Activated T-cell treated with anti-CD3 and anti-CD28 coated beads, Interleukin-2, amount 50 U/mL, for 72 hours (primary cell): ENCODE data around the gene CBLB. TPM values are rescaled to one million over a fixed set of nuclear protein-coding genes. Genes with fewer than 3 reads are reported as not detected.

Experiments used
- ATAC-seq, 2 donors: fragments of 150-1000 bp; cut with Tn5 transposase; replicated peaks in 1 of 2; 2 replicates each; pipeline ENCODE4 v1.10.0; 2021; ENCODE audit warnings: moderate library complexity in 2 of 2, mild to moderate bottlenecking in 1 of 2
- DNase-seq, 2 donors: peaks; one replicate each; pipeline ENCODE4 v3.0.0; 2021 to 2022; ENCODE audit warnings: mixed read lengths in 1 of 2
- H3K27ac Mint-ChIP-seq: one replicate; pipeline ENCODE4 v1.8.0; 2022; ENCODE audit warnings: mild to moderate bottlenecking, moderate library complexity, mixed read lengths
- H3K27me3 Mint-ChIP-seq: one replicate; pipeline ENCODE4 v1.8.0; 2022; ENCODE audit warnings: low read depth, mixed read lengths
- H3K36me3 Mint-ChIP-seq, 2 donors: one replicate each; pipeline ENCODE4 v1.8.0; 2022; ENCODE audit warnings: mixed read lengths in 2 of 2, mild to moderate bottlenecking in 1 of 2; ENCODE audit not compliant: insufficient read depth in 2 of 2
- H3K4me1 Mint-ChIP-seq: one replicate; pipeline ENCODE4 v1.8.0; 2022; ENCODE audit warnings: low read depth, mixed read lengths
- H3K4me3 Mint-ChIP-seq, 2 donors: one replicate each; pipeline ENCODE4 v1.8.0; 2022; ENCODE audit warnings: mild to moderate bottlenecking in 2 of 2, mixed read lengths in 2 of 2, moderate library complexity in 2 of 2
- H3K9me3 Mint-ChIP-seq, 2 donors: one replicate each; pipeline ENCODE4 v1.8.0; 2022; ENCODE audit warnings: mixed read lengths in 2 of 2
- total RNA-seq, 2 donors: library from RNA; stranded (reverse); gene quantifications; one replicate each; pipeline ENCODE4 v1.2.3, GENCODE V29; 2022

CBLB gene
- total RNA-seq, 2 donors from 2014 or later = 159 to 191 TPM

DNA sequence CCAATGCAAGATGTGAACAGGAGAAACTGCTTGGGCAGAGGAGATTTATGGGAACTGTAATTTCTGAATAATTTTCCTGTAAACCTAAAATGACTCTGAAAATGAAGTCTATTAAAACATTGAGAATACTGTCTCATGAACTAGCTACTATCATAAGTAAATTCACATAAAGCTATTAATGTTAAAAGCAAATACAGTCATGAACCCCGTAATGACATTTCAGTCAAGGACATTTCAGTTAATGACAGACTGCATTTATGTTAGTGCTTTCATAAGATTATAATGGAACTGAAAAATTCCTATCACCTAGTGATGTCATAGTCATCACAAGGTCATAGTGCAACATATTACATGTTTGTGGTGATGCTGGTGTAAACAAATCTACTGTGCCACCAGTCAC, 17.2 kb downstream of the CBLB start:
- ATAC-seq = no peak
- H3K9me3 Mint-ChIP-seq = no peaks in the 10 kb centered on the region
- no peak overlapping the region for H3K27ac Mint-ChIP-seq
- H3K36me3 Mint-ChIP-seq = peaks cover 20 to 43% of the 10 kb centered on the region in 2 donors
- DNase-seq = no peak
- H3K4me1 Mint-ChIP-seq = peaks cover 74% of the 10 kb centered on the region
- H3K4me3 Mint-ChIP-seq = no peak overlapping the region
- no peaks in the 10 kb centered on the region for H3K27me3 Mint-ChIP-seq

DNA sequence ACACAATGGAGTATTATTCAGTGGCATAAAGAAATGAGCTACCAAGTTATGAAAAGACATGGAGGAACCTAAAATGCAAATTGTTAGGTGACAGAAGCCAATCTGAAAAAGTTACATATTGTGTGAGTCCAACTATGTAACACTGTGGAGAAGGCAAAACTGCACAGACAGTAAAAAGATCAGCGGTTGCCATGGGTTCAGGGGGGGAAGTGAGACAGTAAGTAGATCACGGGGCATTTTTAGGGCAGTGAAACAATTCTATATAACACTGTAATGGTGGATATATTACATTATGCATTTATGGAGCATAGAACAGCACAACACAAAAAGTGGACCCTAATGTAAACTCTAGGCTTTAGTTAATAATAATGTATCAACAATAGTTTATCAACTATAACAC, 17.6 kb downstream of the CBLB start:
- peaks cover 20 to 43% of the 10 kb centered on the region in 2 donors for H3K36me3 Mint-ChIP-seq
- no peaks in the 10 kb centered on the region for H3K9me3 Mint-ChIP-seq
- peaks cover 74% of the 10 kb centered on the region for H3K4me1 Mint-ChIP-seq
- peak overlapping the region; percentile 14 for H3K27ac Mint-ChIP-seq
- DNase-seq (no peak), ATAC-seq (no peak)
- H3K4me3 Mint-ChIP-seq = peak overlapping the region in 1 of 2 donors; percentile 19
- no peaks in the 10 kb centered on the region for H3K27me3 Mint-ChIP-seq

DNA sequence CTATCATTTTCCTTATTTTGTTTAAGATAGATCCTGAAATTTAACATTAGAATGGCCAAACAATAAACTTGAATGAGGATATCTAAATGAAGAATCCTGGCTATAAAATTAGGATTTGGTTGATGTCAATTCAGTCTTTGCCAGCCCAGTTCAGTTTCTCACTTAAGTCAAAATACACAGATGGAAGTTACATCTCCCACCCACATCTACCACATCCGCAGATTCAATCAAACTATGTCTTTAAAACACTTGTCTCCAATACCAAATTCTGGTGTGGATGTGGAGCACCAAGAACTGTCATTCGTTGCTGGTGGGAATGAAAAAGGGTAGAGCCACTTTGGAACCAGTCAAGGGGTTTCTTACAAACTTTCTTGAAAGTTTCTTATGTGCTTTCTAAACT, 18.2 kb downstream of the CBLB start:
- Mint-ChIP-seq H3K27ac (peak overlapping the region; percentile 14), H3K4me1 (peaks cover 71% of the 10 kb centered on the region), H3K4me3 (peak overlapping the region in 1 of 2 donors; percentile 19), H3K27me3 (no peaks in the 10 kb centered on the region), H3K9me3 (no peaks in the 10 kb centered on the region), H3K36me3 (peaks cover 20 to 40% of the 10 kb centered on the region in 2 donors)
- no peak for ATAC-seq
- no peak for DNase-seq

DNA sequence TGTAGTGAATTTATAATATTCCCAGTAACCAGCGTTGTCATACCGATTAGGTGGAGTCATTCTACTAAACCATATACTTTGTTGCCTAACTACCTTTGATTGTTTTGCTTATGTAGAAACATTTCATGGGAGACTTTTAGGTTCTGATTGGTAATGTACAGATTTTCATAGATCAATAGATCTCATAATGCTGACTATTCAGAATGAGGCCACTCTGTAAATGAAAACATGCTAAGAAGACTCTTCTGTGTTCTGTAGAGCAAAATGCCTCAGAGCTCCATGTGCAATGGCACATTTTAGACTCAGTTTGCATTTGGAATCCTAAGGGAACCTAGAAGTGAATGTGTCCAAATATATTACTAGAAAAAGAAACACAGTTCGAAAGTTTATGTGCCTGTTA, 20.0 kb downstream of the CBLB start:
- peak overlapping the region; percentile 66 for H3K27ac Mint-ChIP-seq
- no peak for DNase-seq
- peaks cover 72% of the 10 kb centered on the region for H3K4me1 Mint-ChIP-seq
- H3K36me3 Mint-ChIP-seq = peaks cover 14 to 38% of the 10 kb centered on the region in 2 donors
- H3K27me3 Mint-ChIP-seq = no peaks in the 10 kb centered on the region
- H3K9me3 Mint-ChIP-seq = no peaks in the 10 kb centered on the region
- peak; percentile 20 to 35 for ATAC-seq
- H3K4me3 Mint-ChIP-seq = peak overlapping the region; percentile 35 to 48

DNA sequence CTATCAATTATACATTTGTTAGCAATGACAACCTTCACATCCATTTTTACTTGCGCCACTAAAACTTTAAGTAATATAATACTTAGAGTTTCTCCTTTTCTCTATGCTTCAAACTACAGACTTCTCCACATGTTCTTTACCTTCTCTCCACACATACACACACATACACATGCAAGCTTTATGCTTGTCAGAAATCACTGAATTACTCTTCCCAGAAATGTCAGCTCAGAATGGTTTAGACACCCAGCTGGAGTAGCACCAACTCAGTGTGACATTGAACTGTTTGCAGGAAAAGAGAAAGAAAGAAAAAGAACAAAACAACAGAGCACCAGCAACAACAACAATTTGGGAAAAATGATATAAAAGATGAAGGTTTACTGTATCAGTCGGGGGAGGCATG, 20.9 kb downstream of the CBLB start:
- ATAC-seq (peak; percentile 37 to 46), DNase-seq (no peak)
- Mint-ChIP-seq H3K9me3 (no peaks in the 10 kb centered on the region), H3K27ac (peak overlapping the region; percentile 66), H3K27me3 (no peaks in the 10 kb centered on the region), H3K36me3 (peaks cover 11 to 31% of the 10 kb centered on the region in 2 donors), H3K4me3 (peak overlapping the region; percentile 7 to 48), H3K4me1 (peaks cover 65% of the 10 kb centered on the region)

DNA sequence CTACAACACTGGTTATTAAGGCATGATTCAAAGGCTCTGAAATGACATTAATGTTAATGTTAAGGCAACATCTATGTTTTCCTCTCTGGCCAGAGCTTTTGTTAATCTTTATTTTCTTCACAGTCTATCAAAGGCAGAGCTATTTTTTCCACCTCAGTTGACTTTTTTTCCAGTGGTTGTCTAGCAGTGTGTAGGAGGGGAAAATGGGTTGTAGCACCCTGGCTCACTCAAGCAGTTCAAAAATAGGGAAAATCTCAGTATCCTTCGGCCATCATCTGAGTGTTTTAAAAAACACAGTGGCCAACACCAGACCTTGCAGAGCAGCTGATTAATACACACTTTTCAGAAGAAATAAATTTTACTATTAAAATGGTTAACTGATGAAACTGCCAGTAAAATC, 21.4 kb downstream of the CBLB start:
- ATAC-seq (peak; percentile 59 to 60), DNase-seq (no peak)
- Mint-ChIP-seq H3K4me3 (peak overlapping the region; percentile 42 to 82), H3K36me3 (peaks cover 12 to 33% of the 10 kb centered on the region in 2 donors), H3K27me3 (no peaks in the 10 kb centered on the region), H3K4me1 (peaks cover 63% of the 10 kb centered on the region), H3K9me3 (no peaks in the 10 kb centered on the region), H3K27ac (peak overlapping the region; percentile 66)

DNA sequence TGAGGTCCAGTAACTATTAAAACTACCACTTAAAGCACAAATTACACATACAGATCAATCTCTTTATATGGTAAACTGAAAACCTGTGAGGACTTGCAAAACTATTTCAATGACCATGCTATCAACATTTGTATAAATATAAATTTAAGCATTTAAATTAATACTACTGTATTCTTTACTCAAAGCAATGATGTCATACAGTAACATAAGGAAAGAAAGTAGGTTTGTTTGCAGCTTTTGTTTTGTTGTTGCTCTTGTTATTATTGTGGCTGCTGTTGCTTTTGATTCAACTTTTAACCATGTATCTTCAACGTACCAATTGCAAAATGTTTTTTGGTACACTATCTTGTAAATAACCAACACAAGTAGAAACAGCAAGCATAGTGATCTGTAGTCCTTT, 22.0 kb downstream of the CBLB start:
- no peak for DNase-seq
- ATAC-seq = no peak
- Mint-ChIP-seq H3K27me3 (no peaks in the 10 kb centered on the region), H3K36me3 (peaks cover 12 to 37% of the 10 kb centered on the region in 2 donors), H3K4me3 (peak overlapping the region in 1 of 2 donors; percentile 82), H3K4me1 (peaks cover 67% of the 10 kb centered on the region), H3K27ac (peak overlapping the region; percentile 66), H3K9me3 (no peaks in the 10 kb centered on the region)

DNA sequence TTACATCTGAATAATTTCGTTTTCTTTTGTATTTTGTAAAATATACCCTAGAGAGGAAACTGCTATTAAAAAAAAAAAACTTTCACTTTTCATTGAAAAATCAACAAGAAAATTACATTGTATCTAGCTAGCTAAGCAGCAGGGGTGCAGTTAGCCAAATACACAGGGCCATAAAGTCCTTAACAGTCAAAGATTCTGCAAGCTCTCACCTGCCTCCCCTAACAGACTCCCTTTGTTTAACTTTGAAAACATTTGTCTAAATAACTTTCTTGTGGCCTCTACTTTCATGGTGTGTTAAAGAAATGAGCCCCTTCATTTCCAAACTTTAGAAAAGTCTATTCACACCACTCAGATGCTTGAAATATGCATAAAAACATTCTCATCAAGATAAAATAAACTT, 23.3 kb downstream of the CBLB start:
- ATAC-seq = no peak
- peak overlapping the region in 1 of 2 donors; percentile 46 for H3K4me3 Mint-ChIP-seq

DNA sequence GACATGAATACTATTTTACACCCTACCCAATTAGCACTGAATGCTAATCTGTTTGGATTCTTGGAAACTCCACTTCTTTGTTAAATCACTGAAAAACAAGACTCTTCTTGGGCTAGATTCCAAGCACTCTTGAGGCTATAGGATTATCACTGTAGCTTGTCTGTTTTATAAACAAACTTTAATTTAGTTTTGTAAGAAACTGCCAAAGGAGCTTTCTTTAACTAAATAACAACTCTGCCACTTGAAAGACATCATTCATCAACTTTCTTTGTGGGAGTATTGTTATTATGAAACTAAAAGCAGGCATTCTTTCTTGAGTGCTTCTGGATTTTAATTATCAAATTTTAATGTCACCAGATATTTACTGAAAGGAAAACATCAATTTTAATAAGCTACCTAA, 24.1 kb downstream of the CBLB start:
- no peak for DNase-seq
- Mint-ChIP-seq H3K4me3 (no peak overlapping the region), H3K36me3 (peaks cover 6 to 37% of the 10 kb centered on the region in 2 donors), H3K27ac (no peak overlapping the region), H3K27me3 (no peaks in the 10 kb centered on the region), H3K4me1 (peaks cover 64% of the 10 kb centered on the region), H3K9me3 (no peaks in the 10 kb centered on the region)
- no peak for ATAC-seq

More for the DNA sequence above, 23.3 kb downstream of the CBLB start:
- Mint-ChIP-seq H3K36me3 (peaks cover 6 to 33% of the 10 kb centered on the region in 2 donors), H3K27ac (peak overlapping the region; percentile 82), H3K27me3 (no peaks in the 10 kb centered on the region), H3K9me3 (no peaks in the 10 kb centered on the region), H3K4me1 (peaks cover 60% of the 10 kb centered on the region)
- DNase-seq = no peak

DNA sequence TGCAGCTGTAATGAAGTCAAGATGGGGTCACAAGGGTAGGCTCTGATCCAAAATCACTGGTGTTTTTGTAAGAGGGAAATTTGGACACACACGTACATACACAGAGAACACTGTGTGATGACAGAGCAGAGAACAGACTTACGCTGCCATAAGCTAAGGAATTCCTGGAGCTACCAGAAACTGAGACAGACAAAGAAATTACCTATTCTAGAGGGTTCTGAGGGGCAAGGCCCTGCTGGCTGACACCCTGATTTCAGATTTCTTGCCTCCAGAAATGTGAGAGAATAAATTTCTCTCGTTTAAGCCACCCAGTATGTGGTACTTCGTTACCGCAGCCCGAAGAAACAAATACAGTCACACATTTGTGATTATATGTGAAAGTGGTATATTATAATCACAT, 24.8 kb downstream of the CBLB start:
- Mint-ChIP-seq H3K4me1 (peaks cover 64% of the 10 kb centered on the region), H3K36me3 (peaks cover 6 to 34% of the 10 kb centered on the region in 2 donors), H3K9me3 (no peaks in the 10 kb centered on the region), H3K4me3 (no peak overlapping the region), H3K27me3 (no peaks in the 10 kb centered on the region), H3K27ac (peak overlapping the region; percentile 79)
- DNase-seq (no peak), ATAC-seq (no peak)

DNA sequence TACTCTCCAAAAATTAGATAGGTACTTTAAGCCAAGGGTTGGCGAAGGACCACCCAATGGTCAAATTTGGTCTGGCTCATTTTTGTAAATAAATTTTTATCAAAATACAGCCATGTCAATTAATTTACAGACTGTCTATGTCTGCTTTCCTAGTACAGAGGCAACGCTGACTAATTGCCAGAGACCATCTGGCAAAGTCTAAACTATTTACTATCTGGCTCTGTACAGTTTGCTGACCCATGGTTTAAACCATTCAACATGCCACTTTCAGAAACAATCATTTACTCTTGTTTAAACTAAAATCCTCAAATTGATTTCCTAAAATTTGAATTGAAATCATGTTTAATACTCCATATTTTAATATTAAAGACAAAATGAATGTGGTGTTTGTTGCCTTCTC, 25.9 kb downstream of the CBLB start:
- peaks cover 64% of the 10 kb centered on the region for H3K4me1 Mint-ChIP-seq
- H3K9me3 Mint-ChIP-seq = no peaks in the 10 kb centered on the region
- no peak overlapping the region for H3K4me3 Mint-ChIP-seq

DNA sequence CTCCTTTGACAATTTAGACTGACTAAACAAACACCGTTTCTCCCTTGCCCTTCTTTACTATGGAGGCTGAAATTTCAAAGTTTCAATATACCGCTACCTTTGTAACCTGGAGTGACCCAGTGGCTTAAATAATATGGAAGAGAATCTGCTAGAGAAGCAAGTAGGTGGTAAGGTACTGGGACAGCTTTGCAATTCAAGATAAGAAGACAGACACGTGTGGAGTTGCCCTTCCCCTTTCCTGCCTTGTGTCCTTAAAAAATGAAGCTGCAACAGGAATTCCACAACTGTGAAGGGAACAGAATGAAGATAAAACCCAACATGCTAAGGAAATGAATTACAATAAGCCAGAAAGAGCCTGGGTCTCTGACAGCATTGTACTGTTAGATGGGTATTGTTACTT, 26.4 kb downstream of the CBLB start:
- Mint-ChIP-seq H3K4me1 (peaks cover 64% of the 10 kb centered on the region), H3K36me3 (peaks cover 12 to 38% of the 10 kb centered on the region in 2 donors)
- ATAC-seq = no peak

More for the DNA sequence above, 25.9 kb downstream of the CBLB start:
- Mint-ChIP-seq H3K27me3 (no peaks in the 10 kb centered on the region), H3K27ac (no peak overlapping the region), H3K36me3 (peaks cover 12 to 36% of the 10 kb centered on the region in 2 donors)
- ATAC-seq (no peak), DNase-seq (no peak)

DNA sequence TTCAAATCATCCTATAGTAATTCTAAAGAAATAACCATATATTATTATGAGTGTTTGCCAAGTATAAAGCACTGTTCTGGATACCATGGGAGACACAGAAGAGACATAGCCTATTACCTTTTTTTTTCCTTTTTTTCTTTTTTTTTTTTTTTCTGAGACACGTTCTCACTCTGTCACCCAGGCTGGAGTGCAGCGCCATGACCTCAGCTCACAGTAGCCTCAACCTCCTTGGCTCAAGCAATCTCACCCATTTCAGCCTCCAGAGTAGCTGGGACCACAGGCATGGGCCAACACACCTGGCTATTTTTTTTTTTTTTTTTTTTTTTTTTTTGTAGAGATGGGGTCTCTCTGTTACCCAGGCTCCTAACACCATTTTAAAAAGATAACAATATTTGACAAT, 30.9 kb downstream of the CBLB start:
- peak overlapping the region in 1 of 2 donors; percentile 2 for H3K4me3 Mint-ChIP-seq
- peak overlapping the region; percentile 6 for H3K27ac Mint-ChIP-seq
- H3K27me3 Mint-ChIP-seq = no peaks in the 10 kb centered on the region
- no peaks in the 10 kb centered on the region for H3K9me3 Mint-ChIP-seq
- H3K36me3 Mint-ChIP-seq = peaks cover 21 to 53% of the 10 kb centered on the region in 2 donors
- DNase-seq (no peak), ATAC-seq (no peak)
- peaks cover 81% of the 10 kb centered on the region for H3K4me1 Mint-ChIP-seq

More for the DNA sequence above, 26.4 kb downstream of the CBLB start:
- Mint-ChIP-seq H3K9me3 (no peaks in the 10 kb centered on the region), H3K27ac (peak overlapping the region; percentile 7), H3K27me3 (no peaks in the 10 kb centered on the region), H3K4me3 (no peak overlapping the region)
- DNase-seq = no peak

DNA sequence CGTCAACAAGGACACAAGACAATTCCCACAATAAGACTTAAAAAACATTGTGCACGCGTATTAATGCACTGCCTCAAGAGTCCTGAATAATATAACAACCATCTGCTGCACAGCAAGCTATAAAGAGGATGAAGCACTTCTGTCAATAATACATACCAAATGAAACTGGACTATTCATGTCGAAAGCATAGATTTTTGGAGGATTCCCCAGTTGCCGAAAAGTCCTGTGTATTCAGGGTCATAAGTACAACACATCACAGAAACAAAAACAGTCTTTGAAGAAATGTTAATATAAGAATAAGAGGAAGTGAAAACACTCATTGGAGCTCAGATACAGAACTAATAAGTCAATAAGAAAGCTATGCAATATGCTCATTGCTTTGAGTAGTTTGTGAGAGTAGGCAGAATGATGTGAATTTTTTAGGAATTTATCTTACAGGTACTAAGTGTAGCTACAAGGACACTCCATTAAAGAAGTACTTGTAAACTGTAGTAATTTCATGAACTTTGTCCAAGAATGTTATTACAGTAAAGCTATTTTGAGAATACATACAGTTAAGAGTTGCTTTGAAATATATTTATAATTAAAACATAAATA, 31.6 kb downstream of the CBLB start:
- peaks cover 84% of the 10 kb centered on the region for H3K4me1 Mint-ChIP-seq
- H3K9me3 Mint-ChIP-seq = no peaks in the 10 kb centered on the region
- peaks cover 23 to 53% of the 10 kb centered on the region in 2 donors for H3K36me3 Mint-ChIP-seq
- H3K27ac Mint-ChIP-seq = peak overlapping the region; percentile 100
- H3K27me3 Mint-ChIP-seq = no peaks in the 10 kb centered on the region
- ATAC-seq = peak; percentile 45 to 64
- H3K4me3 Mint-ChIP-seq = peak overlapping the region; percentile 60 to 95
- no peak for DNase-seq
